ENCODE measurements around the gene SLC16A1.

Gene SLC16A1, protein sequence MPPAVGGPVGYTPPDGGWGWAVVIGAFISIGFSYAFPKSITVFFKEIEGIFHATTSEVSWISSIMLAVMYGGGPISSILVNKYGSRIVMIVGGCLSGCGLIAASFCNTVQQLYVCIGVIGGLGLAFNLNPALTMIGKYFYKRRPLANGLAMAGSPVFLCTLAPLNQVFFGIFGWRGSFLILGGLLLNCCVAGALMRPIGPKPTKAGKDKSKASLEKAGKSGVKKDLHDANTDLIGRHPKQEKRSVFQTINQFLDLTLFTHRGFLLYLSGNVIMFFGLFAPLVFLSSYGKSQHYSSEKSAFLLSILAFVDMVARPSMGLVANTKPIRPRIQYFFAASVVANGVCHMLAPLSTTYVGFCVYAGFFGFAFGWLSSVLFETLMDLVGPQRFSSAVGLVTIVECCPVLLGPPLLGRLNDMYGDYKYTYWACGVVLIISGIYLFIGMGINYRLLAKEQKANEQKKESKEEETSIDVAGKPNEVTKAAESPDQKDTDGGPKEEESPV
- long read RNA-seq, full-length matches to known transcripts = 263 of 321 reads
- long read RNA-seq, partial matches to known transcripts = 20 of 321 reads
- long read RNA-seq, other reads (novel, unspliced or antisense) = 38 of 321 reads

DNA sequence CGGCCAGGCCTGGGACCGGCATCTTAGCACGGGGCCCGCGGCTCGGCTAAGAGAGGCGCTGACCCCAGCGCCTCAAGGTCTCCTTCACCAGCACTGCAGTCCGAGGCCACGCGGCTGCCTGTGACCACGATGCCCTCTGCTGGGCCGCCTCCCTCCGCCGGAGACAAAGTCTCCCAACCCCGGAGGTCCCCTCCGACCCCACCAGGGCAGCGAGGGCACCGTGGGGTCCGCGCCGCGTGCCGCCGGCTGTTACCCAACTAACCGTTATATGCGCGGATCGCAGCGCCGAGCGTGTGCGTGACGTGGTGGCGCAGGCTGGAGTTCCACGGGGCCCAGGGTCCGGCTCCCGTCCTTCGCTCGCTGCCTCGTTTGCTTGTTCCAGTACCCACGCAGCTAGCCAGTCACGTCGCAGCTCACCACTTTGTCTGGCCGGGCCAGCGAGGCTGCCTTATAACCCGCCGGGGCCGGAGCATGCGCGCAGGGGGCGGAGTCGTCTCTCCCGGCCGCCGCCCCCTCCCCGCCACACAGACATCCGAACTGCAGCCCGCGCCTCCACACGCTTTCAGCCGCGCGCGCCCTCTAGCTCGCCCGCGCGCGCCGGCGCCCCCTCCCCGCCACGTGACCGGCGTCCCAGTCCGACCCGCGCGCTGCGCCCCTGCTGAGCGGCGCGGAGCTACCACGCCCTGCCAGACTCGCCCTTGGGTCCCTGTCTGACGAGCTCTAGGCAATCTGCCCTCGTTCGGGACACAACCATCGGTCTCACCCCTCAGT, at the start of gene SLC16A1:
Gene SLC16A1 (minus strand): TSS at position 424 of the 771 bp plus-strand sequence. CDS start 26,888 bp downstream, outside the sequence.
- Histone ChIP-seq H3K27me3 (ENCODE audit: insufficient read depth, poor library complexity, severe bottlenecking) (no peaks in the 10 kb centered on the region), H3K4me3 (replicated peaks; ENCODE audit: insufficient read depth, low read length) (peak within 1 kb of the TSS; percentile 78), H3K27ac (replicated peaks) (peak within 1 kb of the TSS; percentile 96)
- TF ChIP-seq GABPA (IDR thresholded peaks at IDR 0.05; ENCODE audit: low read depth) (no peak), POLR2AphosphoS5 (IDR thresholded peaks at IDR 0.05; ENCODE audit: low read depth) (peak; percentile 98), SPI1 (IDR thresholded peaks at IDR 0.05; ENCODE audit: borderline replicate concordance, low read depth) (no peak)
- TF ChIP-seq, protein P1, sequence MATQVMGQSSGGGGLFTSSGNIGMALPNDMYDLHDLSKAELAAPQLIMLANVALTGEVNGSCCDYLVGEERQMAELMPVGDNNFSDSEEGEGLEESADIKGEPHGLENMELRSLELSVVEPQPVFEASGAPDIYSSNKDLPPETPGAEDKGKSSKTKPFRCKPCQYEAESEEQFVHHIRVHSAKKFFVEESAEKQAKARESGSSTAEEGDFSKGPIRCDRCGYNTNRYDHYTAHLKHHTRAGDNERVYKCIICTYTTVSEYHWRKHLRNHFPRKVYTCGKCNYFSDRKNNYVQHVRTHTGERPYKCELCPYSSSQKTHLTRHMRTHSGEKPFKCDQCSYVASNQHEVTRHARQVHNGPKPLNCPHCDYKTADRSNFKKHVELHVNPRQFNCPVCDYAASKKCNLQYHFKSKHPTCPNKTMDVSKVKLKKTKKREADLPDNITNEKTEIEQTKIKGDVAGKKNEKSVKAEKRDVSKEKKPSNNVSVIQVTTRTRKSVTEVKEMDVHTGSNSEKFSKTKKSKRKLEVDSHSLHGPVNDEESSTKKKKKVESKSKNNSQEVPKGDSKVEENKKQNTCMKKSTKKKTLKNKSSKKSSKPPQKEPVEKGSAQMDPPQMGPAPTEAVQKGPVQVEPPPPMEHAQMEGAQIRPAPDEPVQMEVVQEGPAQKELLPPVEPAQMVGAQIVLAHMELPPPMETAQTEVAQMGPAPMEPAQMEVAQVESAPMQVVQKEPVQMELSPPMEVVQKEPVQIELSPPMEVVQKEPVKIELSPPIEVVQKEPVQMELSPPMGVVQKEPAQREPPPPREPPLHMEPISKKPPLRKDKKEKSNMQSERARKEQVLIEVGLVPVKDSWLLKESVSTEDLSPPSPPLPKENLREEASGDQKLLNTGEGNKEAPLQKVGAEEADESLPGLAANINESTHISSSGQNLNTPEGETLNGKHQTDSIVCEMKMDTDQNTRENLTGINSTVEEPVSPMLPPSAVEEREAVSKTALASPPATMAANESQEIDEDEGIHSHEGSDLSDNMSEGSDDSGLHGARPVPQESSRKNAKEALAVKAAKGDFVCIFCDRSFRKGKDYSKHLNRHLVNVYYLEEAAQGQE (IDR thresholded peaks at IDR 0.05; ENCODE audit: insufficient replicate concordance, low read depth) = peak; percentile 57
- peak; percentile 90 to 91 for DNase-seq (ENCODE audit: low read depth in 1 of 2, low spot score in 1 of 2)

DNA sequence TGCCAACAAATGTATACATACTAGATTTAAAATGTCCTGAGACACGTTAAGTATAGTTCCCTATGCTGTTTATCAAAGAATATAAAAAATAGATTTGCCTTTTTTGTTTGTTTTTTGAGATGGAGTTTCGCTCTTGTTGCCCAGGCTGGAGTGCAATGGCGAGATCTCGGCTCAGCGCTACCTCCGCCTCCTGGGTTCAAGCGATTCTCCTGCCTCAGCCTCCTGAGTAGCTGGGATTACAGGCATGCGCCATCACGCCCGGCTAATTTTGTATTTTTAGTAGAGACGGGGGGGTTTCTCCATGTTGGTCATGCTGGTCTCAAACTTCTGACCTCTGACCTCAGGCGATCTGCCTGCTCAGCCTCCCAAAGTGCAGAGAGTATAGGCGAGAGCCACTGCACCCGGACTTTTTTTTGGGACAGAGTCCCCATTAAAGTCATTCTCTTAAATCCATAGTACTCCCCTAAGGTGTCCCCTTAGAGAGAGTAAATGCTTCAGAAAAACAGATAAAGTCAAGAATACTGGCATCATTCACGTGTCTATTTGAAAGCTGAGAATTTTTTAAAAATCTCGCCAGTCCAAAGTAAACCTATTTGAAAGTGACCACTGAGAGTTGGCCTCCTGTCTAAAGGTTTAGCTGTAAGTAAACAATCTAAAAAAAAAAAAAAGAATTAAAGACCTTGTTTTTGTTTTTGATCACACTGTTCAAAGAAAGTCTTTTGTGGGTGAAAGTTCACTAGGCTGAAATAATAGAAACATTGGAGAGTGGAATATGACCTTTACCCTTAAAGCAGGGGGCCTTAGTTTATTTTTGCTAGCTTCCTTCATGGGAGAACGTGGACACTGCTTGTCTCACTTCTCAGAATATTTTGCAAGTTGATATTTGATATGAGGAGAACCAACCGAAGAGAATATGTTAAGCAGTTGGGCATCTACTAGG, 48.0 kb upstream of the SLC16A1 start:
- no peak for DNase-seq (ENCODE audit: low read depth in 1 of 2, low spot score in 1 of 2)
- H3K27me3 ChIP-seq (ENCODE audit: insufficient read depth, poor library complexity, severe bottlenecking) = no peaks in the 10 kb centered on the region
- no peak overlapping the region for H3K4me3 ChIP-seq (replicated peaks; ENCODE audit: insufficient read depth, low read length)
- no peak overlapping the region for H3K27ac ChIP-seq (replicated peaks)
- TF ChIP-seq SPI1 (IDR thresholded peaks at IDR 0.05; ENCODE audit: borderline replicate concordance, low read depth) (no peak), GABPA (IDR thresholded peaks at IDR 0.05; ENCODE audit: low read depth) (no peak), POLR2AphosphoS5 (IDR thresholded peaks at IDR 0.05; ENCODE audit: low read depth) (no peak)
- TF ChIP-seq, protein P1 (IDR thresholded peaks at IDR 0.05; ENCODE audit: insufficient replicate concordance, low read depth) = no peak
- TF ChIP-seq, protein P2, sequence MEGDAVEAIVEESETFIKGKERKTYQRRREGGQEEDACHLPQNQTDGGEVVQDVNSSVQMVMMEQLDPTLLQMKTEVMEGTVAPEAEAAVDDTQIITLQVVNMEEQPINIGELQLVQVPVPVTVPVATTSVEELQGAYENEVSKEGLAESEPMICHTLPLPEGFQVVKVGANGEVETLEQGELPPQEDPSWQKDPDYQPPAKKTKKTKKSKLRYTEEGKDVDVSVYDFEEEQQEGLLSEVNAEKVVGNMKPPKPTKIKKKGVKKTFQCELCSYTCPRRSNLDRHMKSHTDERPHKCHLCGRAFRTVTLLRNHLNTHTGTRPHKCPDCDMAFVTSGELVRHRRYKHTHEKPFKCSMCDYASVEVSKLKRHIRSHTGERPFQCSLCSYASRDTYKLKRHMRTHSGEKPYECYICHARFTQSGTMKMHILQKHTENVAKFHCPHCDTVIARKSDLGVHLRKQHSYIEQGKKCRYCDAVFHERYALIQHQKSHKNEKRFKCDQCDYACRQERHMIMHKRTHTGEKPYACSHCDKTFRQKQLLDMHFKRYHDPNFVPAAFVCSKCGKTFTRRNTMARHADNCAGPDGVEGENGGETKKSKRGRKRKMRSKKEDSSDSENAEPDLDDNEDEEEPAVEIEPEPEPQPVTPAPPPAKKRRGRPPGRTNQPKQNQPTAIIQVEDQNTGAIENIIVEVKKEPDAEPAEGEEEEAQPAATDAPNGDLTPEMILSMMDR (IDR thresholded peaks at IDR 0.05; ENCODE audit: insufficient read depth, low read length) = no peak

DNA sequence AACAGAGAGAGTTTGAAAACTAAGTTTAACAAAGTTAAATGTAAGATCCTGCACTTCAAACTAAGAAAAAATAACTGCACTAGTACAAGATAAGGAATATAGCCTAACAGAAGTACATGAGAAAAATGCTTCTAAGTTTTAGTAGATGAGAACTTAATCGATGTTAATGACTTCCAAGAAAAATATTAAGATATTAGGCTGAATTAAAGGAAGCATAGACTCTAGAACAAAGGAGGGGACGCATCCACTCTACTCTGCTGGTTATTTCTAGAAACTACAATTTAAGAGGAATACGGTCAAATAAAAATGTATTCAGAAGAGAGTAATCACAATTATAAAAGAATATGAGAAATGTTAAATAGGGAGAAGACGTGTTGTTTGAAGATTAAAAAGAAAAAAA, 46.3 kb upstream of the SLC16A1 start:
- TF ChIP-seq, protein P1 (IDR thresholded peaks at IDR 0.05; ENCODE audit: insufficient replicate concordance, low read depth) = no peak
- TF ChIP-seq, protein P2 (IDR thresholded peaks at IDR 0.05; ENCODE audit: insufficient read depth, low read length) = no peak
- TF ChIP-seq POLR2AphosphoS5 (IDR thresholded peaks at IDR 0.05; ENCODE audit: low read depth) (no peak), SPI1 (IDR thresholded peaks at IDR 0.05; ENCODE audit: borderline replicate concordance, low read depth) (no peak), GABPA (IDR thresholded peaks at IDR 0.05; ENCODE audit: low read depth) (no peak)
- Histone ChIP-seq H3K4me3 (replicated peaks; ENCODE audit: insufficient read depth, low read length) (no peak overlapping the region), H3K27me3 (ENCODE audit: insufficient read depth, poor library complexity, severe bottlenecking) (no peaks in the 10 kb centered on the region), H3K27ac (replicated peaks) (no peak overlapping the region)
- no peak for DNase-seq (ENCODE audit: low read depth in 1 of 2, low spot score in 1 of 2)
